GM18499 (cell line): ENCODE data around the gene IMMP2L.

Source experiments
- ATAC-seq: cut with Tn5 transposase; IDR thresholded peaks from one replicate; pipeline ENCODE4 v1.9.1; 2021; ENCODE audit warnings: moderate number of reproducible peaks; ENCODE audit not compliant: insufficient read depth, unreplicated experiment

Gene IMMP2L

GRCh38 chr7:110929480-110930249 lies 632.6 kb downstream of the IMMP2L start:
- no peak for ATAC-seq

- no peak for ATAC-seq
These were observed 639.4 kb downstream of the IMMP2L start for GRCh38 chr7:110922906-110923305.

- no peak for ATAC-seq
These were observed 640.6 kb downstream of the IMMP2L start for GRCh38 chr7:110921595-110922151.

GRCh38 chr7:110918949-110919548 lies 643.2 kb downstream of the IMMP2L start:
- ATAC-seq, result peak; percentile 56

GRCh38 chr7:110914263-110914662 lies 648.0 kb downstream of the IMMP2L start:
- no peak for ATAC-seq

GRCh38 chr7:110911632-110912031 lies 650.7 kb downstream of the IMMP2L start:
- no peak for ATAC-seq

- ATAC-seq, result no peak
These were observed 653.2 kb downstream of the IMMP2L start for GRCh38 chr7:110909117-110909516.

GRCh38 chr7:110905773-110906566 lies 656.3 kb downstream of the IMMP2L start:
- no peak for ATAC-seq

GRCh38 chr7:110898516-110898915 lies 663.8 kb downstream of the IMMP2L start:
- ATAC-seq, result no peak

- ATAC-seq, result no peak
These were observed 664.8 kb downstream of the IMMP2L start for GRCh38 chr7:110897538-110897937.

- no peak for ATAC-seq
These were observed 668.2 kb downstream of the IMMP2L start for GRCh38 chr7:110894111-110894510.

GRCh38 chr7:110891197-110891596 lies 671.1 kb downstream of the IMMP2L start:
- no peak for ATAC-seq

GRCh38 chr7:110890101-110890500 lies 672.2 kb downstream of the IMMP2L start:
- ATAC-seq, result no peak

- no peak for ATAC-seq
These were observed 673.0 kb downstream of the IMMP2L start for GRCh38 chr7:110889335-110889734.

- ATAC-seq, result no peak
These were observed 673.7 kb downstream of the IMMP2L start for GRCh38 chr7:110888641-110889040.

GRCh38 chr7:110885474-110885873 lies 676.8 kb downstream of the IMMP2L start:
- no peak for ATAC-seq

GRCh38 chr7:110881721-110882120 lies 680.6 kb downstream of the IMMP2L start:
- ATAC-seq, result no peak

GRCh38 chr7:110880971-110881370 lies 681.3 kb downstream of the IMMP2L start:
- no peak for ATAC-seq

- ATAC-seq, result no peak
These were observed 685.3 kb downstream of the IMMP2L start for GRCh38 chr7:110877016-110877415.

- ATAC-seq, result no peak
These were observed 686.9 kb downstream of the IMMP2L start for GRCh38 chr7:110875346-110875745.

- ATAC-seq, result no peak
These were observed 690.4 kb downstream of the IMMP2L start for GRCh38 chr7:110871856-110872255.
